ENCODE data around the gene C2CD3.
"Not testable (repeated sequence)": the region's sequence is repeated elsewhere in the genome, so short reads cannot be mapped to it uniquely, and the experiment has no call there.

C2CD3 gene

GRCh38 chr11:74000307-74001133, 170.3 kb downstream of the C2CD3 start:
- no peak for DNase-seq

GRCh38 chr11:73999581-74000306, 171.1 kb downstream of the C2CD3 start:
- peak in 1 of 2 experiments; percentile 19 for DNase-seq

GRCh38 chr11:73998846-73999575, 171.8 kb downstream of the C2CD3 start:
- DNase-seq: no peak

GRCh38 chr11:73997120-73997770, 173.6 kb downstream of the C2CD3 start:
- no peak for DNase-seq

GRCh38 chr11:73996161-73996747, 174.5 kb downstream of the C2CD3 start:
- DNase-seq: no peak

GRCh38 chr11:73995731-73996130, 175.1 kb downstream of the C2CD3 start:
- DNase-seq: no peak

GRCh38 chr11:73995247-73995646, 175.6 kb downstream of the C2CD3 start:
- DNase-seq: no peak

- DNase-seq: no peak
These were observed 179.3 kb downstream of the C2CD3 start for GRCh38 chr11:73991471-73992006.

- DNase-seq: no peak
These were observed 180.1 kb downstream of the C2CD3 start for GRCh38 chr11:73990730-73991129.

- DNase-seq: no peak
These were observed 181.6 kb downstream of the C2CD3 start for GRCh38 chr11:73989156-73989555.

- DNase-seq: no peak
These were observed 182.6 kb downstream of the C2CD3 start for GRCh38 chr11:73988227-73988626.

- not testable (repeated sequence) for DNase-seq
These were observed 185.1 kb downstream of the C2CD3 start for GRCh38 chr11:73985661-73986060.

- peak; percentile 48 to 70 for DNase-seq
These were observed 186.9 kb downstream of the C2CD3 start for GRCh38 chr11:73983741-73984538.

GRCh38 chr11:73982990-73983740, 187.6 kb downstream of the C2CD3 start:
- peak; percentile 97 for DNase-seq

GRCh38 chr11:73982595-73982989, 188.2 kb downstream of the C2CD3 start, which contains the start of gene UCP2:
TSS of gene UCP2 (minus strand) at chr11:73982843. CDS start at chr11:73978378, 4,465 bp downstream.
- DNase-seq: peak; percentile 89 to 90

- DNase-seq: no peak
These were observed 189.6 kb downstream of the C2CD3 start for GRCh38 chr11:73981051-73981805.

- DNase-seq: peak; percentile 83 to 92
These were observed 190.5 kb downstream of the C2CD3 start for GRCh38 chr11:73980001-73980961.

GRCh38 chr11:73978576-73979086, 192.2 kb downstream of the C2CD3 start:
- no peak for DNase-seq

Data from NCI-H2081 (cell line).